ENCODE results near the gene DSCAML1. TPM values are rescaled to one million over a fixed set of nuclear protein-coding genes. Genes with fewer than 3 reads are reported as not detected.
A peak's percentile ranks its signal among the peaks of the same experiment; 100 is the strongest.

Gene DSCAML1
- total and polyA plus RNA-seq, 10 of the 15 experiments (the other 5 are each of a cell fraction or from before 2014, with no cell fraction given), result 0.03 to 0.18 (median 0.06) TPM; not detected in 1

DNA sequence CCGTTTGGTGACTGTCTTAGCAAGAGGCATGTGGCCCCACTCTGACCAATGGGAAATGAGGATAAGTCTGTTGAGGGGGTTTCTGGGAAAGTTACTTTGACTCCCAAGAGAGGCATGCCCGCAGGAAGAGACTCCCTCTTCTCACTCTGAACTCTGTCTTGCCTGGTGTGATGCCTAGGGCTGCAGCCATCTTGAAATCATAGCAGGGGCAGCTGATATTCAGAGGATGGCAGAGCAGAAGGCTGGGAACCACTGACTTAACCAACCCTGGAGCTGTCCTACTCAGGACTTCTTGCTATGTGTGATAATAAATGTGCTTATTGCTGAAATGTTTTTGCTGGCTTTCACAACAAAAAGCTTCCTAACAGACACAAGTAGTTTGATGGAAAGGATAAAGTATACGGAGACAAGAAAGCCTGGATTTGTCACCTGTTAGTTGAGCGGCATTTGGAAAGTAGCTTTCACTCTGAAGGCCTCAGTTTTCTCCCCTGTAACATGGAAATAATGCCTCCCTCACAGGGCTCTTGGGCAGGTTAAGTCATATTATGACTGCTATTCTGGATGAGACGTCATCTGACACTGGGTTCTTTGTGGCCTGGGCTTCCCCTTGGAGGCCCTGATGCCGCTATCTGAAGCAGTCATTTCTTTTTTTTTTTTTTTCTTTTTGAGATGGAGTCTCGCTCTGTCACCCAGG is 340.8 kb downstream of the DSCAML1 start (continued):
- TF ChIP-seq, protein P1, sequence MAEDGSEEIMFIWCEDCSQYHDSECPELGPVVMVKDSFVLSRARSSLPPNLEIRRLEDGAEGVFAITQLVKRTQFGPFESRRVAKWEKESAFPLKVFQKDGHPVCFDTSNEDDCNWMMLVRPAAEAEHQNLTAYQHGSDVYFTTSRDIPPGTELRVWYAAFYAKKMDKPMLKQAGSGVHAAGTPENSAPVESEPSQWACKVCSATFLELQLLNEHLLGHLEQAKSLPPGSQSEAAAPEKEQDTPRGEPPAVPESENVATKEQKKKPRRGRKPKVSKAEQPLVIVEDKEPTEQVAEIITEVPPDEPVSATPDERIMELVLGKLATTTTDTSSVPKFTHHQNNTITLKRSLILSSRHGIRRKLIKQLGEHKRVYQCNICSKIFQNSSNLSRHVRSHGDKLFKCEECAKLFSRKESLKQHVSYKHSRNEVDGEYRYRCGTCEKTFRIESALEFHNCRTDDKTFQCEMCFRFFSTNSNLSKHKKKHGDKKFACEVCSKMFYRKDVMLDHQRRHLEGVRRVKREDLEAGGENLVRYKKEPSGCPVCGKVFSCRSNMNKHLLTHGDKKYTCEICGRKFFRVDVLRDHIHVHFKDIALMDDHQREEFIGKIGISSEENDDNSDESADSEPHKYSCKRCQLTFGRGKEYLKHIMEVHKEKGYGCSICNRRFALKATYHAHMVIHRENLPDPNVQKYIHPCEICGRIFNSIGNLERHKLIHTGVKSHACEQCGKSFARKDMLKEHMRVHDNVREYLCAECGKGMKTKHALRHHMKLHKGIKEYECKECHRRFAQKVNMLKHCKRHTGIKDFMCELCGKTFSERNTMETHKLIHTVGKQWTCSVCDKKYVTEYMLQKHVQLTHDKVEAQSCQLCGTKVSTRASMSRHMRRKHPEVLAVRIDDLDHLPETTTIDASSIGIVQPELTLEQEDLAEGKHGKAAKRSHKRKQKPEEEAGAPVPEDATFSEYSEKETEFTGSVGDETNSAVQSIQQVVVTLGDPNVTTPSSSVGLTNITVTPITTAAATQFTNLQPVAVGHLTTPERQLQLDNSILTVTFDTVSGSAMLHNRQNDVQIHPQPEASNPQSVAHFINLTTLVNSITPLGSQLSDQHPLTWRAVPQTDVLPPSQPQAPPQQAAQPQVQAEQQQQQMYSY (CRISPR knock-in tag; IDR thresholded peaks at IDR 0.05), result no peak
- TF ChIP-seq RAD21 (IDR thresholded peaks at IDR 0.05; ENCODE audit: insufficient read depth, low read depth, low read length), result no peak
- peak; percentile 83 for TF ChIP-seq BCL11A (IDR thresholded peaks at IDR 0.05; ENCODE audit: low read depth, low read length)
- peak; percentile 83 for TF ChIP-seq RELA (IDR thresholded peaks at IDR 0.05; ENCODE audit: borderline replicate concordance, partially characterized antibody)
- no peak for TF ChIP-seq RCOR1 (conservative IDR thresholded peaks at IDR 0.05; ENCODE audit: low read depth, low read length)
- peak; percentile 74 for TF ChIP-seq CBFB (IDR thresholded peaks at IDR 0.05; ENCODE audit: low read depth)

DNA sequence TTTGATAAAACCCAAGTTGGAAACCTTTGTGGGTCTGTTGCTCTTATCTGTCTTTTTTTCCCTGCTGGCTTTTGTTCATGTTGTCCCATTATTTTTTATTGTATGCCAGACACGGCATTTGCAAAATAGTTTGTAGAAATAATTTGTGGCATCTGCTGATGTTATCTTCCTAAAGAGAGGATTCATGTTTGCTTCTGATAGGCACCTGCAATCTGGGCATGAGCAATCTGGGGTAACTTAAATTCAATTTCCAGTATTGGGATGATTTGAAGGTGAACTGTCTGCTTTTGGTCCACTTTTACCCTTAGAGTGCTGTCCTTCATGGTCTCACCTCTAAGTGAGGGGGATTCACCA is 342.5 kb downstream of the DSCAML1 start:
- no peaks in the 10 kb centered on the region for H3K27me3 ChIP-seq (replicated peaks in 1 of 2; ENCODE audit: control insufficient read depth in 2 of 2, insufficient read depth in 2 of 2, low read length in 1 of 2)
- ATAC-seq, result no peak
- CTCF ChIA-PET, result interaction anchor here (0.9 to 5.7 kb wide), 4 partner anchors 25 to 352 kb away, joined by 4 to 39 read pairs (median 7); no protein-coding TSS in a partner anchor
- in situ Hi-C loops (cut with MboI) (no loop called here), intact Hi-C loops (cut with micrococcal nuclease; ENCODE audit: unreplicated experiment) (no loop called here)
- RAD21 ChIA-PET (ENCODE audit: unreplicated experiment), result interaction anchor here (2.3 kb wide), 1 partner anchor 28 kb away, joined by 22 read pairs; no protein-coding TSS in a partner anchor
- H3K27ac ChIP-seq (ENCODE audit: control insufficient read depth, insufficient read depth), result no peak overlapping the region
- no peaks in the 10 kb centered on the region for H3K79me2 ChIP-seq (ENCODE audit: control insufficient read depth, insufficient read depth, low read length)
- DNase-seq (ENCODE audit: low read depth, low spot score), result no peak
- peaks cover 41% of the 10 kb centered on the region for H3K4me1 ChIP-seq (ENCODE audit: control insufficient read depth, insufficient read depth, low read length)
- SMC1A ChIA-PET (ENCODE audit: uncharacterized antibody, unreplicated experiment), result interaction anchor here (0.7 to 3.8 kb wide), 4 partner anchors 11 to 481 kb away, joined by 3 to 21 read pairs (median 6); no protein-coding TSS in a partner anchor
- H3K9me3 ChIP-seq (replicated peaks; ENCODE audit: control insufficient read depth, insufficient read depth, low read length), result peaks cover 3% of the 10 kb centered on the region; the same call in 2 of the 3 replicates
- H3K36me3 ChIP-seq (ENCODE audit: control insufficient read depth in 2 of 2, insufficient read depth in 2 of 2, low read length in 1 of 2), result no peaks in the 10 kb centered on the region
- no peak for FAIRE-seq
- BruUV-seq (replicated peaks), result no TSS peak
- no peak overlapping the region for H3K4me3 ChIP-seq
- H2AFZ ChIP-seq (ENCODE audit: control insufficient read depth, low read depth, low read length), result no peak overlapping the region
- POLR2A ChIA-PET, result no interaction called here
- 100% methylated on average over 1 of the region's 1 CpG for WGBS (ENCODE audit: insufficient coverage, insufficient replicate concordance, low lambda C conversion rate, missing lambda C conversion rate)
- no peak overlapping the region for H3K9ac ChIP-seq (ENCODE audit: control insufficient read depth, insufficient read depth, low read length)
- H4K20me1 ChIP-seq (ENCODE audit: control insufficient read depth, insufficient read depth), result no peaks in the 10 kb centered on the region
- no peak overlapping the region for H3K4me2 ChIP-seq (ENCODE audit: control insufficient read depth, insufficient read depth)
- TF ChIP-seq, protein P2, sequence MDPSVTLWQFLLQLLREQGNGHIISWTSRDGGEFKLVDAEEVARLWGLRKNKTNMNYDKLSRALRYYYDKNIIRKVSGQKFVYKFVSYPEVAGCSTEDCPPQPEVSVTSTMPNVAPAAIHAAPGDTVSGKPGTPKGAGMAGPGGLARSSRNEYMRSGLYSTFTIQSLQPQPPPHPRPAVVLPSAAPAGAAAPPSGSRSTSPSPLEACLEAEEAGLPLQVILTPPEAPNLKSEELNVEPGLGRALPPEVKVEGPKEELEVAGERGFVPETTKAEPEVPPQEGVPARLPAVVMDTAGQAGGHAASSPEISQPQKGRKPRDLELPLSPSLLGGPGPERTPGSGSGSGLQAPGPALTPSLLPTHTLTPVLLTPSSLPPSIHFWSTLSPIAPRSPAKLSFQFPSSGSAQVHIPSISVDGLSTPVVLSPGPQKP (IDR thresholded peaks at IDR 0.05; ENCODE audit: low read depth, low read length), result no peak
- TF ChIP-seq EP300 (IDR thresholded peaks at IDR 0.05; ENCODE audit: borderline replicate concordance in 1 of 2, control insufficient read depth in 1 of 2, low read depth in 2 of 2, low read length in 2 of 2), result no peak
- TF ChIP-seq, protein P3, sequence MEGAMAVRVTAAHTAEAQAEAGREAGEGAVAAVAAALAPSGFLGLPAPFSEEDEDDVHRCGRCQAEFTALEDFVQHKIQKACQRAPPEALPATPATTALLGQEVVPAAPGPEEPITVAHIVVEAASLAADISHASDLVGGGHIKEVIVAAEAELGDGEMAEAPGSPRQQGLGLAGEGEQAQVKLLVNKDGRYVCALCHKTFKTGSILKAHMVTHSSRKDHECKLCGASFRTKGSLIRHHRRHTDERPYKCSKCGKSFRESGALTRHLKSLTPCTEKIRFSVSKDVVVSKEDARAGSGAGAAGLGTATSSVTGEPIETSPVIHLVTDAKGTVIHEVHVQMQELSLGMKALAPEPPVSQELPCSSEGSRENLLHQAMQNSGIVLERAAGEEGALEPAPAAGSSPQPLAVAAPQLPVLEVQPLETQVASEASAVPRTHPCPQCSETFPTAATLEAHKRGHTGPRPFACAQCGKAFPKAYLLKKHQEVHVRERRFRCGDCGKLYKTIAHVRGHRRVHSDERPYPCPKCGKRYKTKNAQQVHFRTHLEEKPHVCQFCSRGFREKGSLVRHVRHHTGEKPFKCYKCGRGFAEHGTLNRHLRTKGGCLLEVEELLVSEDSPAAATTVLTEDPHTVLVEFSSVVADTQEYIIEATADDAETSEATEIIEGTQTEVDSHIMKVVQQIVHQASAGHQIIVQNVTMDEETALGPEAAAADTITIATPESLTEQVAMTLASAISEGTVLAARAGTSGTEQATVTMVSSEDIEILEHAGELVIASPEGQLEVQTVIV (IDR thresholded peaks at IDR 0.05; ENCODE audit: borderline replicate concordance, partially characterized antibody), result no peak
- TF ChIP-seq CREM (IDR thresholded peaks at IDR 0.05; ENCODE audit: low read depth), result no peak
- TF ChIP-seq, protein P4, sequence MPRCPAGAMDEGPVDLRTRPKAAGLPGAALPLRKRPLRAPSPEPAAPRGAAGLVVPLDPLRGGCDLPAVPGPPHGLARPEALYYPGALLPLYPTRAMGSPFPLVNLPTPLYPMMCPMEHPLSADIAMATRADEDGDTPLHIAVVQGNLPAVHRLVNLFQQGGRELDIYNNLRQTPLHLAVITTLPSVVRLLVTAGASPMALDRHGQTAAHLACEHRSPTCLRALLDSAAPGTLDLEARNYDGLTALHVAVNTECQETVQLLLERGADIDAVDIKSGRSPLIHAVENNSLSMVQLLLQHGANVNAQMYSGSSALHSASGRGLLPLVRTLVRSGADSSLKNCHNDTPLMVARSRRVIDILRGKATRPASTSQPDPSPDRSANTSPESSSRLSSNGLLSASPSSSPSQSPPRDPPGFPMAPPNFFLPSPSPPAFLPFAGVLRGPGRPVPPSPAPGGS (IDR thresholded peaks at IDR 0.05; ENCODE audit: borderline replicate concordance, insufficient read depth, low read depth, low read length, poor library complexity, severe bottlenecking), result no peak
- no peak for TF ChIP-seq EED (IDR thresholded peaks at IDR 0.05; ENCODE audit: low read depth)

Data from GM12878 (cell line).